Transverse colon (tissue), 4 donors: Measurements from ENCODE around the gene PSG6. TPM values are rescaled to one million over a fixed set of nuclear protein-coding genes. Genes with fewer than 3 reads are reported as not detected.
"Not testable (repeated sequence)": the region's sequence is repeated elsewhere in the genome, so short reads cannot be mapped to it uniquely, and the experiment has no call there.

Experiments
- DNase-seq: peaks from one replicate; pipeline ENCODE4 v3.0.0-alpha.2; 2019
- H3K27ac ChIP-seq, 4 donors: fragments of 200-600 bp; sonication (generic); 2 replicates each; pipeline ENCODE4 v1.5.1; 2016 to 2018; ENCODE audit warnings: inconsistent platforms in 4 of 4
- H3K27me3 ChIP-seq: fragments of 200-600 bp; sonication (generic); 2 replicates; pipeline ENCODE4 v1.5.1; 2017; ENCODE audit warnings: inconsistent platforms
- H3K36me3 ChIP-seq, 4 donors: fragments of 200-600 bp; sonication (generic); 2 replicates each; pipeline ENCODE4 v1.5.1; 2017 to 2019; ENCODE audit warnings: inconsistent platforms in 4 of 4
- H3K4me1 ChIP-seq, 4 donors: fragments of 200-600 bp; sonication (generic); 2 replicates each; pipeline ENCODE4 v1.5.1; 2017 to 2020; ENCODE audit warnings: inconsistent platforms in 4 of 4
- H3K4me3 ChIP-seq, 4 donors: fragments of 200-600 bp; sonication (generic); 1 replicate in 1 of 4; 2 replicates in 3 of 4; pipeline versions ENCODE4 v1.5.1 to v1.6.1; 2017 to 2019; ENCODE audit warnings: inconsistent platforms in 4 of 4
- H3K9me3 ChIP-seq, 2 donors: fragments of 200-600 bp; sonication (generic); 2 replicates each; pipeline ENCODE4 v1.5.1; 2017 to 2019; ENCODE audit warnings: inconsistent platforms in 2 of 2
- EP300 ChIP-seq: sonication (generic); formaldehyde crosslinking; IDR thresholded peaks from one replicate; pipeline ENCODE4 v1.6.1; 2017; ENCODE audit warnings: antibody characterized with exemption, low read depth
- POLR2A ChIP-seq: fragments of 450-650 bp; IDR thresholded peaks from one replicate; pipeline ENCODE4 v1.6.1; 2016; ENCODE audit warnings: antibody characterized with exemption, mild to moderate bottlenecking, moderate library complexity
- POLR2AphosphoS5 ChIP-seq, 3 donors: sonication (generic); formaldehyde crosslinking; IDR thresholded peaks; one replicate each; pipeline ENCODE4 v1.6.1; 2016; ENCODE audit warnings: antibody characterized with exemption in 3 of 3
- WGBS, 2 donors: methylation state at CpG; one replicate each; pipeline ENCODE4 v1.1.5; 2018; ENCODE audit warnings: low coverage in 1 of 2; 5-methylcytosine and 5-hydroxymethylcytosine counted together
- in situ Hi-C, 4 donors: fragments of 200-750 bp; cut with MboI; loops; one replicate each; pipeline versions ENCODE4 v1.15.0 to v1.15.1; 2017; ENCODE audit warnings: low sequenced_read_pairs in 3 of 4, low pct_ligation_motif_present in 1 of 4, low pct_unique_long_range_greater_than_20kb in 1 of 4
- intact Hi-C: fragments of 100-400 bp; cut with DNase I; formaldehyde crosslinking; loops from one replicate; pipeline ENCODE4 v1.15.1; 2023; ENCODE audit warnings: low total_unique reads
- total RNA-seq, 4 donors: library from RNA; depleted of rRNA; stranded (reverse); fragments of >200 nt; gene quantifications; one replicate each; pipeline ENCODE4 v1.1.0, GENCODE V29; 2016
- TF ChIP-seq, protein P1 (sequence below), 5 experiments: fragments of 200-600 bp in 3 of 5; fragments of 450-650 bp in 2 of 5; sonication (generic) in 3 of 5; IDR thresholded peaks; 1 replicate in 2 of 5; 2 replicates in 3 of 5; pipeline ENCODE4 v1.5.1; 2016 to 2017; ENCODE audit warnings: antibody characterized with exemption in 5 of 5, inconsistent platforms in 3 of 5, mild to moderate bottlenecking in 2 of 5, moderate library complexity in 1 of 5

PSG6 gene
- total RNA-seq, 4 donors from 2014 or later: not detected

DNA sequence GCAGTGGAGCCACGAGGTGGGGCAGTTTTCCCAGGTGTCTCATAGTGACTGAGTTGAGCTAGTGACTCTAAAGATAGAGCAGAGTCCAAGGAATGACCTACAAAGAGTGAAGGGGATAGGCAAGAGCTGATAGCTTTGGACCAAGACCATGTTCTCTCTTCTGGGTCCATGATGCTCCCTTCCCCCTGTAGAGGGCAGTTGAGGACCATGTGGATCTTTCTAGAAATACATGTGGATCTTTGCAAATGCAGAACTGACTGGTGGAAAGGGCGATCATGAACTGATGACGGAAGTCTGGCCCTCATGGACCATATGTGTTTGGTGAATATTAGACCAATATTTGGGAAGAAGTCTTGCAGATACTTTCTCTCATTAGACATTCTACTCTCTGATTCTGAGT is 45.1 kb downstream of the PSG6 start:
- TF ChIP-seq POLR2AphosphoS5 (IDR thresholded peaks at IDR 0.05) (no peak), EP300 (no peak)
- H3K27me3 ChIP-seq: no peaks in the 10 kb centered on the region
- no peak overlapping the region for H3K27ac ChIP-seq
- no peaks in the 10 kb centered on the region for H3K36me3 ChIP-seq
- WGBS, 2 donors: 64 to 86% methylated on average over 1 to 3 of the region's 3 CpGs
- H3K4me3 ChIP-seq: no peak overlapping the region
- no peaks in the 10 kb centered on the region for H3K9me3 ChIP-seq
- intact Hi-C loops (no loop called here), in situ Hi-C loops (no loop called here)
- no peaks in the 10 kb centered on the region for H3K4me1 ChIP-seq
- DNase-seq: no peak

DNA sequence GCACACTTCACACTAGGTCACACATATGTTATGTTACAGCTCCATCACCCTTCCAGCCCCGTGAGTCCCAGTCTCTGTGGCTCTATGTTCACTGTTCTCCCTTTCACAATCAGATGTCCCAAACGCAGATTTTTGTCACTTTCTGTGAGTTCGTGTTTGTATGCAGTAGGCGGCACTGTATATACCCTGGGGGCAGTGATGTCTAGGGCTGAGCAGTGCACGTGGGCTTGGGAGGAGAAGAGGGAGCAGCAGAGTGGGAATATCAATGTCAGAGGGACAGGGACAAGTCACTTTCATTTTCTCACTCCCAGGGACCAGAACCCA is 60.2 kb downstream of the PSG6 start:
- WGBS, 2 donors: 66 to 68% methylated on average over 5 of the region's 5 CpGs
- Histone ChIP-seq H3K4me1 (no peaks in the 10 kb centered on the region), H3K27me3 (no peaks in the 10 kb centered on the region), H3K36me3 (no peaks in the 10 kb centered on the region), H3K4me3 (no peak overlapping the region), H3K9me3 (no peaks in the 10 kb centered on the region), H3K27ac (no peak overlapping the region)
- TF ChIP-seq EP300 (no peak), POLR2AphosphoS5 (IDR thresholded peaks at IDR 0.05) (no peak), POLR2A (no peak)
- TF ChIP-seq, protein P1, sequence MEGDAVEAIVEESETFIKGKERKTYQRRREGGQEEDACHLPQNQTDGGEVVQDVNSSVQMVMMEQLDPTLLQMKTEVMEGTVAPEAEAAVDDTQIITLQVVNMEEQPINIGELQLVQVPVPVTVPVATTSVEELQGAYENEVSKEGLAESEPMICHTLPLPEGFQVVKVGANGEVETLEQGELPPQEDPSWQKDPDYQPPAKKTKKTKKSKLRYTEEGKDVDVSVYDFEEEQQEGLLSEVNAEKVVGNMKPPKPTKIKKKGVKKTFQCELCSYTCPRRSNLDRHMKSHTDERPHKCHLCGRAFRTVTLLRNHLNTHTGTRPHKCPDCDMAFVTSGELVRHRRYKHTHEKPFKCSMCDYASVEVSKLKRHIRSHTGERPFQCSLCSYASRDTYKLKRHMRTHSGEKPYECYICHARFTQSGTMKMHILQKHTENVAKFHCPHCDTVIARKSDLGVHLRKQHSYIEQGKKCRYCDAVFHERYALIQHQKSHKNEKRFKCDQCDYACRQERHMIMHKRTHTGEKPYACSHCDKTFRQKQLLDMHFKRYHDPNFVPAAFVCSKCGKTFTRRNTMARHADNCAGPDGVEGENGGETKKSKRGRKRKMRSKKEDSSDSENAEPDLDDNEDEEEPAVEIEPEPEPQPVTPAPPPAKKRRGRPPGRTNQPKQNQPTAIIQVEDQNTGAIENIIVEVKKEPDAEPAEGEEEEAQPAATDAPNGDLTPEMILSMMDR (IDR thresholded peaks at IDR 0.05): no peak
- DNase-seq: no peak
- in situ Hi-C loops: no loop called here
- intact Hi-C loops: no loop called here

DNA sequence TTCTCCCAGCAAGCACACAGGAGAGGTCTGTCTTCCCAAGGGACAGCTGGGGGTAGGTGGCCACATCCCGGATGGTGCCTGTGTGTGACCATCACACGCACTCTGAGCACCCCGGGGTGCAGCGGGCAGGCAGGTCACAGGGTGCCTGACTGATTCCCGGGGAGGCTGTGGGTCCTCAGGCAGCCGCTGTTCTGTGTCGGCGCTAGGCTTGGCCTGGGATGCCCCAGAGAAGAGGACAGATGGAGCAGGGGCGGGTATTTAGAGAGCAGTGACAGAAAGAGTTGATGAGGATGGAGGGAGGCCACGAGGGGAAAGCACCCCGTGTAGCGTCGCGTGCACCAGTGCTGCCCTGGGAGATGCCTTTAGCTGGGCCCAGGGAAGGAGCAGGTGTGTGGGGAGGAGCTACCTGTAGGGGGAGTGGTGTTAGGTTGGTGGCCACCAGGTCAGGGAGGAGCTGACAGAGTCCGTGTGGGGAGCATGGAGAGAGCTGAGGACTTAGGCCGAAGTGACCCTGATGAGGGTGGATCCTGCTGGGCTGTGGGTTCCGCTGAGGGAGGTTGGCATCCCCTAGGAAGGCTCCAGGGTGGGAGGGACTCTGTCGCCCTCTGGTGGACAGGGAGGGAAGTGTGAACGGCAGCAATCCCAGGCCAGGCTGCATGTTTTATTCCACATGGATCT is 60.7 kb downstream of the PSG6 start:
- H3K27ac ChIP-seq, H3K4me1 ChIP-seq, DNase-seq, H3K27me3 ChIP-seq, H3K4me3 ChIP-seq, H3K9me3 ChIP-seq, H3K36me3 ChIP-seq, intact Hi-C loops, in situ Hi-C loops: not testable (repeated sequence)
- TF ChIP-seq, protein P1 (IDR thresholded peaks at IDR 0.05): peak in 4 of 5 experiments; percentile 17 to 42 (median 26)
- WGBS, 2 donors: 68 to 75% methylated on average over 8 to 19 of the region's 19 CpGs

DNA sequence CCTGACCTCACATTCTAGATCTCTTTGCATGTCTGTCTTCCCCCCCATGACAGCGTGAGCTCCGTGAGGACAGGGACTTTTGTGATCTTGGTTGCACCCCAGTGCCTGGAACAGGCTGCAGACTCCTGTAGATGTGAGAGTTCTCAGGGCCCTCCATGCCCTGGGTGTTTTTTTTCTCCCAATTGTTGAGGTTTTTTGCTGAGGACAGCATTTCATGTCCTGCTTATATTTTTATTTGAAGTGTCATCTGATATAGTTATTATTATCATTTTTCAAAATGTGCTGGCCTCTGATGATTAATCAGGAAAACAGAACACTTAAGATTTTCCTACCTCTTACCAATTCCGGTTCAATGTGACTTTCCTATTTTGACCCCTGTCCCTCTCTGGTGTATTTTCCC is 62.9 kb downstream of the PSG6 start:
- H3K27ac ChIP-seq, DNase-seq, H3K4me1 ChIP-seq, in situ Hi-C loops, H3K4me3 ChIP-seq, intact Hi-C loops, H3K27me3 ChIP-seq, H3K36me3 ChIP-seq, H3K9me3 ChIP-seq: not testable (repeated sequence)
- 75 to 100% methylated on average over 1 to 3 of the region's 3 CpGs for WGBS, 2 donors

DNA sequence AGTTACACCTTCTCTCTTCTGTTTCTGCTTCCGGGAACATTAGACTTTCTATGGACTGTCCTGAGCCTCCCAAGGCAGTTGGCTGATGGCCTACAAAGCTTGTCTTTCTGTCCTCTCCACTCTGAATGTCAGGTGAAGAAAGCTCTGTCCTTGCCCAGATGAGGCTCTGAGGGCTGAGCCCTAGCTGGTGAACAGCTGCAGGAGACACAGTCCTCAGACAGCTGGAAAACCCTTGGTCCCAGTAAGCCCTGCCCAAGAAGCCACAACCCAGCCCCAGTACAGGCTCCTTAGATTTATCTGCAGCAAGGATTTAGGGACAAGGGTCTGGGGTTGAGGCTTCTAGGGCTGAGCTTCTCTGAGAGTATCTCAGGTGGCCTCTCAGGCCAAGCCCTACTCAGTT is 64.5 kb downstream of the PSG6 start:
- H3K4me3 ChIP-seq, H3K27me3 ChIP-seq, H3K9me3 ChIP-seq, in situ Hi-C loops, intact Hi-C loops, H3K36me3 ChIP-seq, H3K4me1 ChIP-seq, DNase-seq, H3K27ac ChIP-seq: not testable (repeated sequence)
- whole genome bisulfite sequencing, 2 donors: 78 to 92% methylated on average over 1 of the region's 1 CpG

DNA sequence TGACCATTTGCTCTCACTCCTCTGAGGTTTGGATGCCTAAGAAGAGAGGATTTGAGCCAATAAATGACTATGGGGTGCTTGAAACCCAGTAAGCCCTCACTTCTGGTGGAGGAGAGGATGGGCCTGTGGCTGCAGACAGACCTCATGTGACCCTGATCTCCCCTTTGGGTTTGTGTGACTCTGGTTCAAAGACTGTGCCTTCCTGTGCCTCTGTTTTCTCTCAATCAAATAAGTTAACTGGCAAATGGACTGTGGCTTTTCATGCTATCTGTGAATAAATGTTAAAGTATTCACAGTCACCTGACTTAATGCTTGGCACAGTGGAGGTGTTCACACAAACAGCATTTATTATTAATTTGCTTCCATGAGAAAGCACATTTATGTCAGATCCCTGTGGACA is 64.9 kb downstream of the PSG6 start:
- H3K9me3 ChIP-seq, H3K4me1 ChIP-seq, H3K27me3 ChIP-seq, H3K4me3 ChIP-seq, H3K36me3 ChIP-seq, intact Hi-C loops, H3K27ac ChIP-seq, DNase-seq, in situ Hi-C loops: not testable (repeated sequence)

Other genes starting within 250 kb of the PSG6 start
- gene PSG3, start 177.4 kb downstream of the PSG6 start, total RNA-seq: not detected
- not detected for gene PSG8, start 152.2 kb downstream of the PSG6 start, total RNA-seq
- gene PSG1, start 38.2 kb downstream of the PSG6 start, total RNA-seq: not detected
- gene PSG7, start 19.3 kb upstream of the PSG6 start, total RNA-seq: not detected
- not detected for gene PSG11, start 108.6 kb upstream of the PSG6 start, total RNA-seq
- not detected for gene PSG2, start 164.8 kb upstream of the PSG6 start, total RNA-seq